Measurements from ENCODE around the gene ZNF10.

Gene ZNF10

DNA sequence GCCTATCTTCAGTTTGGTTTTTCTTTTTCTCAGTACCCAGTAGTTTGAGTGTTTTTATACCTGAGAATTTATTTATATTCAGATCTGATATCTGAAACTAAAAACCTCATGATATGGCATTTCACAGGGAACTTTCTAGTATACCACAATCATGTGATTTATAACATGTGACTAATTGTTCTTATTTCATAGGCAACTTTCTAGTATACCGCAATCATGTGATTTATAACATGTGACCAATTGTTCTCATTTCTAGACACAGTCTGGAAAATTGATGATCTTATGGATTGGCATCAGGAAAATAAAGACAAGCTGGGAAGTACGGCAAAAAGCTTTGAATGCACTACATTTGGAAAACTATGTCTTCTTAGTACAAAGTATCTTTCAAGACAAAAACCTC lies 71.5 kb downstream of the ZNF10 start:
- no peak for DNase-seq (ENCODE audit: low spot score)

DNA sequence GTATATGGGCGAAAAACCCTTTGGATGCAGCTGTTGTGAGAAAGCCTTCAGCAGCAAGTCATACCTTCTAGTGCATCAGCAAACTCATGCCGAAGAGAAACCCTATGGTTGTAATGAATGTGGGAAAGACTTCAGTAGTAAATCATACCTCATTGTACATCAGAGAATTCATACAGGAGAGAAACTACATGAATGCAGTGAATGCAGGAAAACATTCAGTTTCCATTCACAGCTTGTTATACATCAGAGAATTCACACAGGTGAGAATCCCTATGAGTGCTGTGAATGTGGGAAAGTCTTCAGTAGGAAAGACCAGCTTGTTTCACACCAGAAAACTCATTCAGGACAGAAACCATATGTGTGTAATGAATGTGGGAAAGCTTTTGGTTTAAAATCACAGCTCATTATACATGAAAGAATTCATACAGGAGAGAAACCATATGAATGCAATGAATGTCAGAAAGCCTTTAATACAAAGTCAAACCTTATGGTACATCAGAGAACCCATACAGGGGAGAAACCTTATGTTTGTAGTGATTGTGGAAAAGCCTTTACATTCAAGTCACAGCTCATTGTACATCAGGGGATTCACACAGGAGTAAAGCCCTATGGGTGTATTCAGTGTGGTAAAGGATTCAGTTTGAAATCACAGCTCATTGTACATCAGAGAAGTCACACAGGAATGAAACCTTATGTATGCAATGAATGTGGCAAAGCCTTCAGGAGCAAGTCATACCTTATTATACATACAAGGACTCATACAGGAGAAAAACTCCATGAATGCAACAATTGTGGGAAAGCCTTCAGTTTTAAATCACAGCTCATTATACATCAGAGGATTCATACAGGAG lies 72.3 kb downstream of the ZNF10 start:
- no peak for DNase-seq (ENCODE audit: low spot score)

DNA sequence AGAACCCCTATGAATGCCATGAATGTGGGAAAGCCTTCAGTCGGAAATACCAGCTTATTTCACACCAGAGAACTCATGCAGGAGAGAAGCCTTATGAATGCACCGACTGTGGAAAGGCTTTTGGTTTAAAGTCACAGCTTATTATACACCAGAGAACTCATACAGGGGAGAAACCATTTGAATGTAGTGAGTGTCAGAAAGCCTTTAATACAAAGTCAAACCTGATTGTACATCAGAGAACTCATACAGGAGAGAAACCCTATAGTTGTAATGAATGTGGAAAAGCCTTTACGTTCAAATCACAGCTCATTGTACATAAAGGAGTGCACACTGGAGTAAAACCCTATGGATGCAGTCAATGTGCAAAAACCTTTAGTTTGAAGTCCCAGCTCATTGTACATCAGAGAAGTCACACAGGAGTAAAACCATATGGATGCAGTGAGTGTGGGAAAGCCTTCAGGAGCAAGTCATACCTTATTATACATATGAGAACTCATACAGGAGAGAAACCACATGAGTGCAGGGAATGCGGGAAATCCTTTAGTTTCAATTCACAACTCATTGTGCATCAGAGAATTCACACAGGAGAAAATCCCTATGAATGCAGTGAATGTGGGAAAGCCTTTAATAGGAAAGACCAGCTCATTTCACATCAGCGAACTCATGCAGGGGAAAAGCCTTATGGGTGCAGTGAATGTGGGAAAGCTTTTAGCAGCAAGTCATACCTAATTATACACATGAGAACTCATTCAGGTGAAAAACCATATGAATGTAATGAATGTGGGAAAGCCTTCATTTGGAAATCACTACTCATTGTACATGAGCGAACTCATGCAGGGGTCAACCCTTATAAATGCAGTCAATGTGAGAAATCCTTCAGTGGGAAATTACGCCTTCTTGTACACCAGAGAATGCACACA lies 73.2 kb downstream of the ZNF10 start:
- DNase-seq (ENCODE audit: low spot score), result no peak

- no peak for DNase-seq (ENCODE audit: low spot score)
Observed at GRCh38 chr12:133204264-133204603, 73.8 kb downstream of the ZNF10 start.

GRCh38 chr12:133206390-133206789 lies 76.0 kb downstream of the ZNF10 start:
- DNase-seq (ENCODE audit: low spot score), result no peak
